Karpas-422 (cell line): ENCODE measurements around the gene DHRS7. TPM values are rescaled to one million over a fixed set of nuclear protein-coding genes. Genes with fewer than 3 reads are reported as not detected.

Experiments
- DNase-seq: peaks from one replicate; pipeline ENCODE4 v3.0.0-alpha.2; 2015
- H2AFZ ChIP-seq: fragments of 200-600 bp; sonication (generic); 2 replicates; pipeline ENCODE4 v1.6.1; 2014; ENCODE audit warnings: antibody characterized with exemption, low read length, mixed read lengths
- H3K27ac ChIP-seq: fragments of 200-600 bp; sonication (generic); 2 replicates; pipeline ENCODE4 v1.5.1; 2014; ENCODE audit warnings: mild to moderate bottlenecking, low read length, moderate library complexity
- H3K27me3 ChIP-seq: fragments of 200-600 bp; sonication (generic); 2 replicates; pipeline ENCODE4 v1.6.1; 2014; ENCODE audit warnings: low read length, mixed read lengths
- H3K36me3 ChIP-seq: fragments of 200-600 bp; sonication (generic); 2 replicates; pipeline ENCODE4 v1.6.1; 2014; ENCODE audit warnings: low read length, mixed read lengths; ENCODE audit not compliant: insufficient read depth
- H3K4me1 ChIP-seq: fragments of 200-600 bp; sonication (generic); 2 replicates; pipeline ENCODE4 v1.6.1; 2014; ENCODE audit warnings: mild to moderate bottlenecking, low read length, mixed read lengths
- H3K4me2 ChIP-seq: fragments of 200-600 bp; sonication (generic); 2 replicates; pipeline ENCODE4 v1.6.1; 2014; ENCODE audit warnings: low read length, low read depth, mild to moderate bottlenecking; ENCODE audit not compliant: poor library complexity, severe bottlenecking
- H3K4me3 ChIP-seq: fragments of 200-600 bp; sonication (generic); 2 replicates; pipeline ENCODE4 v1.5.1; 2014; ENCODE audit warnings: mild to moderate bottlenecking, antibody characterized with exemption, low read length, mixed read lengths
- H3K79me2 ChIP-seq: fragments of 200-600 bp; sonication (generic); 2 replicates; pipeline ENCODE4 v1.6.1; 2014; ENCODE audit warnings: mild to moderate bottlenecking, low read length, mixed read lengths
- H3K9ac ChIP-seq: fragments of 200-600 bp; sonication (generic); 2 replicates; pipeline ENCODE4 v1.6.0; 2014; ENCODE audit warnings: low read length
- H3K9me2 ChIP-seq: fragments of 200-600 bp; sonication (generic), shearing (Covaris generic); replicated peaks from 2 replicates; pipeline ENCODE4 v1.6.0; 2014; ENCODE audit warnings: mild to moderate bottlenecking, low read length, moderate library complexity; ENCODE audit not compliant: insufficient read depth
- H3K9me3 ChIP-seq: fragments of 300-700, 200-600 bp; sonication (generic); 2 replicates; pipeline ENCODE4 v1.6.1; 2014; ENCODE audit warnings: low read length, mixed read lengths
- H4K20me1 ChIP-seq: fragments of 200-600 bp; sonication (generic); 2 replicates; pipeline ENCODE4 v1.6.1; 2014; ENCODE audit warnings: mild to moderate bottlenecking, antibody characterized with exemption, low read length, low read depth; ENCODE audit not compliant: insufficient read depth
- total RNA-seq: library from RNA; depleted of rRNA; stranded (reverse); fragments of >200 nt; shearing (Covaris generic); gene quantifications from 2 replicates; pipeline ENCODE4 v1.2.3, GENCODE V29; 2014; ENCODE audit warnings: low replicate concordance

Gene DHRS7
- total RNA-seq, 1 experiment from 2014 or later: 155 TPM

DNA sequence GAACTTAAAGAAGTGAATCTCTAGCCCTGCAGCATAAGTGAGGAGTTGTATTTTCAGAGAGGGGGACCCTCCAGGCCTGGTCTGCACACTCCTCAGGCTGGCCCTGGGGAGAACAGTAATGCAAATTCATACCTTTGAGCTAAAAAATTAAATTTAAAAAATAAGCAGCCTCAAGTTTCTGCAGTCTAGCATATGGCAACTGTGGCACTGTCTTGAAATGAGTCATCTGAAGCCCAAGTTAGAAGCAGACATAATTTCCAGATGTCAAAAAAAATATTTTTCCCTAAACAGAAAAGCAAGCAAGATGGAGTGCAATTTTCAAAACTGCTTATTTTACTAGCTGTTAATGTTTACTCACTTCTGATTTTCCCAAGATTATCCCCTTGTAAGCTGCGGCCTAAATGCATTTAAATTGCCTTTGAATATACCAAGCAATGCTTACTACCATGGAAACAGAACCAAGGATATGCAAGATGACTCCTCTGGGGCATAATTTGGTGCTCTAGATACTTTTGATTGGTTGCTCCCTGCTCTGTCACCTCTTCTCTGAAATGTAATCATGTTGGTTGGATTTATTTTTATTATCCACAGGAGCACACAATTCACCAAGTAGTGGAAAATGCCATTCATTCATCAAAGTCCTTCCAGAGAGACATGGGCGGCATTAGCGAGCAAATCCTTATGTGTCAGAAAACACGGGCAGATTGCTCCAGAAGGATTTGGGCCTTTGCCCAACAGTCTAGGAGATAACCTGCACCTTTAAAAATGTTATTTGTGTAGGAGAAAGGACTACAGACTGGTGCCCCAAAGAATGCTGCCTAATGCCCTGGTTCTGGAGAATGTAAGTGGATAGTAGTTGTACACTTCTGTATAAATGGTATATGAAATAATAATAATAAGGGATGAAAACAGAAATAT is 25.0 kb upstream of the DHRS7 start:
- Histone ChIP-seq H3K27me3 (no peaks in the 10 kb centered on the region), H3K79me2 (no peaks in the 10 kb centered on the region), H2AFZ (peak overlapping the region; percentile 84), H3K27ac (peak overlapping the region; percentile 57), H3K9me3 (no peaks in the 10 kb centered on the region), H3K9ac (peak overlapping the region; percentile 15; the same call in 1 of the 2 replicates), H4K20me1 (no peaks in the 10 kb centered on the region), H3K4me2 (peak overlapping the region; percentile 47), H3K4me1 (peaks cover 35% of the 10 kb centered on the region), H3K4me3 (no peak overlapping the region), H3K36me3 (no peaks in the 10 kb centered on the region), H3K9me2 (no peaks in the 10 kb centered on the region)
- DNase-seq: peak; percentile 57

DNA sequence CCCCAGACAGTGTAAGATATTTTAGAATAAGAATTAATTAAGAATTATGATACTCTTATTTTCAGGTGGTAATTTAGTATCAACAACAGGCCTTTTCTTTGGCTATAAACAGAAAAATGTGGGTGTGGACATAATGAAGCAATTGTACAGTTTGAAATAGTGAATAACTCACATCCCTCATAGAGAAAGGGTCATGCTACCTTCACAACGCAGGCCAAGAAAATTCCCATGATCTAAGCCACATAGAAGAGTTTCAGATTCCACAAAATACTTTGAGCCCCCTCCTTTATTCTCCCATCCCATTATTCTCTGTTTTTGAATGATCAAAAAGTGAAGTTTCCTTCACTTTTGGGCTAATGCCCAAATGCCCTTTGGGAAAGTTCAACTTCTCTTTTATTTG is 23.5 kb upstream of the DHRS7 start:
- Histone ChIP-seq H3K9ac (no peak overlapping the region), H3K9me2 (no peaks in the 10 kb centered on the region), H3K27me3 (no peaks in the 10 kb centered on the region), H3K27ac (no peak overlapping the region), H2AFZ (no peak overlapping the region), H3K4me3 (no peak overlapping the region), H3K79me2 (no peaks in the 10 kb centered on the region), H4K20me1 (no peaks in the 10 kb centered on the region), H3K4me1 (peaks cover 50% of the 10 kb centered on the region), H3K36me3 (no peaks in the 10 kb centered on the region), H3K4me2 (peak overlapping the region; percentile 47), H3K9me3 (no peaks in the 10 kb centered on the region)
- DNase-seq: no peak

DNA sequence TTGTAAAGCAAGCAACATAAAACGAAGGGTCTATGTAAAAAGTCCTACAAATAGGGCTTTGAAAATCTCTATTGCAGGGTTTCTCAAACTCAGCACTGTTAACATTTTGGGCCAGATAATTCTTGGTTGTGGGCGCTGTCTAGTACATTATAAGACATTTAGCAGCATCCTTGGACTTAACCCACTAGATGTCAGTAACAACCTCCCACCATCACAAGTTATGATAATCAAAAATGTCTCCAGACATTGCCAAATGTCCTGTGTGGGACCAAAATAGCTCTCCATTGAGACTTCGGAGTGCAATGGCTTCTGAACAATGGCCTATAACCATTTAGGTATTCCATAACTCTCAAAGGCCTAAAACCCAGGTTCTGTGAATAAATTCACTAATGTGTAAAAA is 22.9 kb upstream of the DHRS7 start:
- Histone ChIP-seq H3K9me3 (no peaks in the 10 kb centered on the region), H3K36me3 (no peaks in the 10 kb centered on the region), H3K27ac (no peak overlapping the region), H3K79me2 (no peaks in the 10 kb centered on the region), H3K4me3 (no peak overlapping the region), H3K9me2 (no peaks in the 10 kb centered on the region), H3K4me2 (no peak overlapping the region), H3K9ac (no peak overlapping the region), H4K20me1 (no peaks in the 10 kb centered on the region), H3K27me3 (no peaks in the 10 kb centered on the region), H3K4me1 (peaks cover 56% of the 10 kb centered on the region), H2AFZ (no peak overlapping the region)
- DNase-seq: peak; percentile 68

DNA sequence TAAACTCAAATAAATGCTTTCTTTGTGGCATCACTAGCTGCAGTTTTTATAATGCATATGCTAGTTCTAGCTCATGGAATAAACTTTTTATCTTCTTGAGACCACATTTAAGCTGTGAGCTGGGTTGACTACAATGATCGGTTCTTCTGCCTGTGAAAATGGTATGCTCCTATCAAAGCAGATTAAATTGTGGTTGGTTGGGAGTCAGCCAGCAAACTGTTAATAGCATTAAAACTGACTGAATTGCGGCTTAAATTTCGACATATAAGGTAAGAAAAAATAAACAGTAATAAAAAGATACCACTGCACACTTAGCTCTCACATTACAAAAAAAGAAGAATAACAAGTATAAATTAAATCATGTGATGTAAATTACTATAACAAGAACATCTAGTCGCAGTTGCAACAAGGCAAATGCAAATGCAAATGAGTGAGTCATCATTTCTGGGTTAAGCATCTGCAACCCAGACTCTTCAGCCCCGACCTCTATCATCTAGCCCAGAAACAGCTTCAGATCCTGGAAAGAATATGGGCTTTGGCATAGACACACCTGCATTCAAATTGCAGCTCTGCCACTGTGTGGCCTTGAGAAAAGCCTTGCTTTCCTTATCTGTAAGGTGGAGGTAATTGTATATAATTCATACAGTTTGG is 19.8 kb upstream of the DHRS7 start:
- Histone ChIP-seq H3K36me3 (no peaks in the 10 kb centered on the region), H3K27me3 (no peaks in the 10 kb centered on the region), H3K79me2 (no peaks in the 10 kb centered on the region), H3K9ac (peak overlapping the region; percentile 57), H3K9me3 (peaks cover 8% of the 10 kb centered on the region), H3K4me1 (peaks cover 57% of the 10 kb centered on the region), H3K4me2 (peak overlapping the region; percentile 73), H2AFZ (peak overlapping the region; percentile 93), H3K27ac (peak overlapping the region; percentile 83), H4K20me1 (no peaks in the 10 kb centered on the region), H3K9me2 (no peaks in the 10 kb centered on the region), H3K4me3 (peak overlapping the region; percentile 57)
- peak; percentile 92 for DNase-seq

DNA sequence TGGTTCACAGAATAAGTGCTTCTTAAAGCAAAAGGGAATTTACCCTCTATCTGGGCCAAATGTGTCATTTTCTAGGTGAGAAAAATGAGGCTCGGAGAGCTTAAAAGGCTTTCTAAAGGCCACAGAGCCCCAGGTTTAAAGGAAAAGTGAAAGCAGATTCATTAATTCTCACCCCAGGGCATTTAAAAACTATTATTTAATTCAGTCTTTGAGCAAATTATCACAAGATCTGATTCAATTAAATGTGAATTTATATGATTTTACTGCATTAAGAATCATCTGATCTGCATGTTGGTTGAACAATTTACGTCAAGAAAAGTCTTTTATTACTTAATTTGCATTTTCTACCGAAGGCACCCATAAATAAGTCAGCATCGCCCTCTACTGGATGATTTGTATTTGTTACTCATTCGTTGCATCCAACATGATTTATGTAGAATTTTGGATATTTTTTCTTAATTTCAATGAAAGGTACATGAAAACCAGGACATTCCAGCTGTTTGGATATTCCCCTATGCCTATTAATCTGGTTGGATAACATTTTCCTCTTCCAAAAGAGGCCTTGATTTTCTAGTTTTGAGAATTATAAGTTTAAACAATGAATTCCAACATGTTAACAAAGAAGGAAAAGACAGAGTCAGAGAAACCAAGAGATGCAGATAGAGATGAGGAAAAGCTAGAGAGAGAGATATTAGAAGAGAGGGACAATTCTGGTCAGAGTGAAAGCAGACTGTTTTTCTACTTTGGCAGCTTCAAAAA is 19.1 kb upstream of the DHRS7 start:
- Histone ChIP-seq H4K20me1 (no peaks in the 10 kb centered on the region), H3K4me3 (peak overlapping the region; percentile 57), H3K9ac (peak overlapping the region; percentile 57), H3K9me3 (peaks cover 15% of the 10 kb centered on the region), H2AFZ (peak overlapping the region; percentile 93), H3K36me3 (no peaks in the 10 kb centered on the region), H3K4me1 (peaks cover 50% of the 10 kb centered on the region), H3K79me2 (no peaks in the 10 kb centered on the region), H3K9me2 (no peaks in the 10 kb centered on the region), H3K27me3 (no peaks in the 10 kb centered on the region), H3K27ac (peak overlapping the region; percentile 83), H3K4me2 (peak overlapping the region; percentile 73)
- peak; percentile 95 for DNase-seq

DNA sequence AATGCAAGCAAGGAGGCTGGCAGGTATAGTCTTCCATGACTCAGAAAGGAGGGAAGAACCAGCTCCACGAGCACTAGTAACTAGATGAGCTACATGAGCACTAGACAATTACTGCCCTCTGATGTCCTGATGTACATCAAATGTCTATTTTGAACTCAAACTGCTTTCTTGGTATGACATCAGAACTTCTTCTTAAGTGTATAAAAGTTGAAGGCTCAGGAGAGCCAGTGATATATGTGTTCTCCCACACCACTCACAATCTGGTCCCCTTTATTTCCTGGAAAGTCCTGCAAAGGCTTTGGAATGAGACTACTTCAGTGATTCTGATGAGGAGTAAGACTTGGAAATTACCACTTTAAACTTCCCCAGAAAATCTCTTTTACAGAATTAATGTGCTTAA is 18.5 kb upstream of the DHRS7 start:
- Histone ChIP-seq H3K4me1 (peaks cover 44% of the 10 kb centered on the region), H3K36me3 (no peaks in the 10 kb centered on the region), H3K79me2 (no peaks in the 10 kb centered on the region), H3K9me2 (no peaks in the 10 kb centered on the region), H3K27me3 (no peaks in the 10 kb centered on the region), H4K20me1 (no peaks in the 10 kb centered on the region), H3K4me3 (peak overlapping the region; percentile 57), H3K27ac (peak overlapping the region; percentile 83), H3K4me2 (peak overlapping the region; percentile 73), H3K9me3 (peaks cover 18% of the 10 kb centered on the region), H3K9ac (peak overlapping the region; percentile 53), H2AFZ (peak overlapping the region; percentile 93)
- peak; percentile 69 for DNase-seq

DNA sequence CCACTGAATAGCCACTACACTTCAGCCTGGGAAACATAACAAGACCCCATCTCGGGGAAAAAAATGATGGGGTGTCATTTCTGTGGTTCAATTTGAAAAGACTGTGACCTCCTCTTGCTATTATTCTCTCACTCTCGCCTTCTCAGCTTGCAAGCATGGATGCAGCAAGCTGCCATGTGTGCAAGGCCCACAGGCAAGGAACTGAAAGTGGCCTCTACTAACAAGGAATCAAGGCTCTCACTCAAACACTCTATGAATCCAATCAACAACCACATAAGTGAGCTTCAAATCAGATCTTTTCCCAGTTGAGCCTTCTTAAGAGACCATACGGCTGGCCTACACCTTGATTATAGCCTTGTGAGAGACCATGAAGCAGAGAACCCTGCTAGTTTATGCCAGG is 17.9 kb upstream of the DHRS7 start:
- peaks cover 23% of the 10 kb centered on the region for H3K9me3 ChIP-seq
- H3K9me2 ChIP-seq: no peaks in the 10 kb centered on the region
- H3K27me3 ChIP-seq: no peaks in the 10 kb centered on the region
- no peaks in the 10 kb centered on the region for H4K20me1 ChIP-seq
- peak overlapping the region; percentile 73 for H3K4me2 ChIP-seq
- no peaks in the 10 kb centered on the region for H3K79me2 ChIP-seq
- DNase-seq: peak; percentile 65
- peaks cover 41% of the 10 kb centered on the region for H3K4me1 ChIP-seq
- H3K9ac ChIP-seq: peak overlapping the region; percentile 7
- H3K36me3 ChIP-seq: no peaks in the 10 kb centered on the region
- H2AFZ ChIP-seq: peak overlapping the region; percentile 93
- H3K27ac ChIP-seq: peak overlapping the region; percentile 83
- no peak overlapping the region for H3K4me3 ChIP-seq

DNA sequence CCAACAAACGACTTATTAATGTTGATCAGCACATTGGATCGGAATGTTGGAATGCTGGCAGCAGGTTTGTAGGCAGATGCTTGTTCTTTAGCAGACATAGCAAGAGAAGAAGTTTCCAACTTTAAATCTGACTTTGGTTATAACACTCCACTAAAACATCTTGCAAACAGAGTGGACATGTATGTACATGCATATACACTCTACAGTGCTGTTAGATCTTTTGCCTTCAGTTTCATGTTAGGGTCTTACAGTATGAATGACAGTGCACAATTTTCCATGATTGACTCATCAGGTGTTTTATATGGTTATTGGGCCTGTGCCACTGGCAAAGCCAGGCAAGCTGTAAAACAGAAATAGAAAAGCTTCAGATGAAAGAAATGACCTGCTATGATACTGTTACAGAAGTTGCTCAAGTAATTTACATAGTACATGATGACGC is 14.3 kb upstream of the DHRS7 start:
- Histone ChIP-seq H3K4me1 (peaks cover 20% of the 10 kb centered on the region), H3K9me2 (no peaks in the 10 kb centered on the region), H3K4me3 (no peak overlapping the region), H3K9ac (no peak overlapping the region), H4K20me1 (no peaks in the 10 kb centered on the region), H2AFZ (no peak overlapping the region), H3K27me3 (no peaks in the 10 kb centered on the region), H3K79me2 (no peaks in the 10 kb centered on the region), H3K27ac (no peak overlapping the region), H3K4me2 (no peak overlapping the region), H3K9me3 (peaks cover 24% of the 10 kb centered on the region), H3K36me3 (no peaks in the 10 kb centered on the region)
- DNase-seq: no peak
